HUES48 (cell line): ENCODE data around the gene EFHC2.

Experiments
- H3K27ac ChIP-seq: one replicate; pipeline ENCODE4 v1.7.0; 2013; ENCODE audit warnings: low read depth, low read length, inconsistent platforms
- H3K27me3 ChIP-seq: 2 replicates; pipeline ENCODE4 v1.6.1; 2013; ENCODE audit warnings: mild to moderate bottlenecking, low read length; ENCODE audit not compliant: control insufficient read depth, insufficient read depth
- H3K36me3 ChIP-seq: 2 replicates; pipeline ENCODE4 v1.6.1; 2013; ENCODE audit warnings: low read length; ENCODE audit not compliant: control insufficient read depth, insufficient read depth
- H3K4me1 ChIP-seq: 2 replicates; pipeline ENCODE4 v1.6.1; 2013; ENCODE audit warnings: mild to moderate bottlenecking, low read length; ENCODE audit not compliant: control insufficient read depth, insufficient read depth
- H3K4me3 ChIP-seq: 2 replicates; pipeline ENCODE4 v1.5.1; 2013; ENCODE audit warnings: mild to moderate bottlenecking, low read depth, low read length
- H3K9ac ChIP-seq: 2 replicates; pipeline ENCODE4 v1.6.1; 2013; ENCODE audit warnings: mild to moderate bottlenecking, low read depth, low read length, moderate library complexity
- H3K9me3 ChIP-seq: 2 replicates; pipeline ENCODE4 v1.6.1; 2013; ENCODE audit warnings: low read length; ENCODE audit not compliant: control insufficient read depth, insufficient read depth

EFHC2 gene

DNA sequence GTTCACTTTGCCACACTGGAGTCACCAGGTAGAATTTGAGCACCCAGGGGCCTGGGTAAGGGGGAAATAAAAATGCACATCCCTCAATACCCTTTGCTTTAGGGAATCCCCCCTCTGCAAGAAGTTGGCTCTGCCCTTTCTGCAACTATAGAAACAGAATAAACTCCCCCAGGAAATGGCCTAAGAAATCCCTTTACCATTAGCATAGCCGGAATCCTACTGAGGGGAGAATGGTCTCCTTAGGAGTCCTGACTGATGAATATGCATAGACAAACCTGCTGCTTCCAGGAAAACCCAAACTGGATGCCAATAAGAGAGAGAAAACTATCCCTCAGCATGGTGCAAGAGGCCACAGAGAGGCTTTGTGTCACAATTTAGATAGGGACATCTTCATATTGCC lies 11.0 kb downstream of the EFHC2 start:
- Histone ChIP-seq H3K27me3 (no peaks in the 10 kb centered on the region), H3K4me3 (peak overlapping the region; percentile 22; the same call in 1 of the 2 replicates), H3K9me3 (peaks cover 6% of the 10 kb centered on the region; the same call in 1 of the 2 replicates), H3K36me3 (no peaks in the 10 kb centered on the region), H3K4me1 (peaks cover 13% of the 10 kb centered on the region), H3K9ac (no peak overlapping the region), H3K27ac (peak overlapping the region; percentile 40)

DNA sequence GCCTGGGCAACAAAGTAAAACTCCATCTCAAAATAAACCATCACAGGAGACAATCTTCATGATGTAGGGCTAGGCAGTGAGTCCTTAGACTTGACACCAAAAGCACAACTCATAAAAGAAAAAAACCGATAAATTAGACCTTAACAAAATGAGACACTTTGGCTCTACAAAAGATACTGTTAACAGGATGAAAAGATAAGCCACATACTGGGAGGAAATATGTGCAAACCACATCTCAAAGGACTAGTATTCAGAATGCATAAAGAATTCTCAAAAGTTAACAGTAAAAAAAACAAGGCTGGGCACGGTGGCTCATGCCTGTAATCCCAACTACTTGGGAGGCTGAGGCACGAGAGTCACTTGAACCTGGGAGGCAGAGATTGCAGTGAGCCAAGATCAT lies 13.2 kb downstream of the EFHC2 start:
- Histone ChIP-seq H3K4me1 (peaks cover 13% of the 10 kb centered on the region), H3K36me3 (no peaks in the 10 kb centered on the region), H3K9ac (no peak overlapping the region), H3K27me3 (no peaks in the 10 kb centered on the region), H3K4me3 (no peak overlapping the region), H3K9me3 (peaks cover 6% of the 10 kb centered on the region; the same call in 1 of the 2 replicates), H3K27ac (no peak overlapping the region)

GRCh38 chrX:44319550-44319949 lies 23.9 kb downstream of the EFHC2 start:
- H3K27me3 ChIP-seq: no peaks in the 10 kb centered on the region
- no peak overlapping the region for H3K9ac ChIP-seq
- no peak overlapping the region for H3K4me3 ChIP-seq
- no peaks in the 10 kb centered on the region for H3K4me1 ChIP-seq
- H3K27ac ChIP-seq: no peak overlapping the region
- H3K9me3 ChIP-seq: peaks cover 11% of the 10 kb centered on the region; the same call in 1 of the 2 replicates
- no peaks in the 10 kb centered on the region for H3K36me3 ChIP-seq

GRCh38 chrX:44317181-44317580 lies 26.3 kb downstream of the EFHC2 start:
- Histone ChIP-seq H3K27ac (no peak overlapping the region), H3K4me3 (no peak overlapping the region), H3K4me1 (peaks cover 5% of the 10 kb centered on the region; the same call in 1 of the 2 replicates), H3K36me3 (no peaks in the 10 kb centered on the region), H3K27me3 (no peaks in the 10 kb centered on the region), H3K9me3 (peaks cover 11% of the 10 kb centered on the region; the same call in 1 of the 2 replicates), H3K9ac (no peak overlapping the region)

- Histone ChIP-seq H3K9me3 (peaks cover 11% of the 10 kb centered on the region; the same call in 1 of the 2 replicates), H3K4me1 (peaks cover 12% of the 10 kb centered on the region; the same call in 1 of the 2 replicates), H3K36me3 (no peaks in the 10 kb centered on the region), H3K9ac (no peak overlapping the region), H3K27ac (no peak overlapping the region), H3K27me3 (no peaks in the 10 kb centered on the region), H3K4me3 (no peak overlapping the region)
Observed at GRCh38 chrX:44314808-44315207, 28.7 kb downstream of the EFHC2 start.

DNA sequence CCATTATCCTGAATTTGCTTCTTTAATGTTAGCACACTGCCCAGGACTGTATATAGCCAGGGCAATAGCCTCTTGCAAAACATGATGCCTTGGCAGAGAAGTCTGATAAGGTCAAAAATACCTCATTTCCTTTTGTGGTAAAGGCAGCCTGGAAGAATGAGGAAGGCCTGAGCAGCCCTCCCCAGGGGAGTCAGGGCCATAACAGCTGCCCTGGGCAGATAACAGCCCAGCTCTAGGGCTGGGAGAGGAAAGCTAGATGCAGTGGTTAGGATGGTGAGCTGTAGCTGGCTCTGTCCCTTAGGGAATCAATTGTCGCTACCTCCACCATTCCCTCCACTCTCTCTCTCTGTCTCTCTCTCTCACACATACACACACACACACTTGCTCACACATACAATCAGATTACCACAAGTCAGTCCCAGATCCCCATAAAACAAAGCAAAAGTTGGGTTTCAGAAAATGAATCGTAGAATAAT lies 29.2 kb downstream of the EFHC2 start:
- Histone ChIP-seq H3K27me3 (no peaks in the 10 kb centered on the region), H3K4me1 (peaks cover 12% of the 10 kb centered on the region; the same call in 1 of the 2 replicates), H3K27ac (no peak overlapping the region), H3K9me3 (peaks cover 11% of the 10 kb centered on the region; the same call in 1 of the 2 replicates), H3K36me3 (no peaks in the 10 kb centered on the region), H3K4me3 (no peak overlapping the region), H3K9ac (no peak overlapping the region)

DNA sequence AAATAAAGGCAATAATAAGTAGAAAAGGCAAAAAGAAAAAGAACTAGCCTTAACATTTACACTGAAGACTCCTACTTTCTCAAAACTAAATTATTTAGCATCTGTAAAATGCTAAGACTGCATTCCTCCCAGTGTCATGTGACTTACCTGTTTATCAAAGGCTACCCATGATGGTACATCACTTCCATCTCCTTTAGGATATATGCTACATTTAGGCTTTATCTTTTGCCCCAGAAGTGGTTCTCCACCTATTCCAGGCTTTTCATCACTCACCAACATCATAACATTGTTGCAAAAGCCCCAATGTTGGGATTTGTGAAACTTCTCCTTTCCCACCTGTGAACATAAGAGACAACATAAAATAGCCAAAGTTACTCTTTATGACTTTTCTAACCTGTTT lies 31.1 kb downstream of the EFHC2 start:
- H3K9me3 ChIP-seq: peaks cover 5% of the 10 kb centered on the region; the same call in 1 of the 2 replicates
- H3K4me1 ChIP-seq: peaks cover 12% of the 10 kb centered on the region; the same call in 1 of the 2 replicates
- no peaks in the 10 kb centered on the region for H3K36me3 ChIP-seq
- H3K27ac ChIP-seq: no peak overlapping the region
- H3K4me3 ChIP-seq: no peak overlapping the region
- no peak overlapping the region for H3K9ac ChIP-seq
- no peaks in the 10 kb centered on the region for H3K27me3 ChIP-seq

- no peaks in the 10 kb centered on the region for H3K27me3 ChIP-seq
- H3K9ac ChIP-seq: no peak overlapping the region
- H3K9me3 ChIP-seq: no peaks in the 10 kb centered on the region
- no peaks in the 10 kb centered on the region for H3K36me3 ChIP-seq
- no peak overlapping the region for H3K27ac ChIP-seq
- no peak overlapping the region for H3K4me3 ChIP-seq
- H3K4me1 ChIP-seq: peaks cover 12% of the 10 kb centered on the region; the same call in 1 of the 2 replicates
Observed at GRCh38 chrX:44310227-44310626, 33.2 kb downstream of the EFHC2 start.

GRCh38 chrX:44308869-44309268 lies 34.6 kb downstream of the EFHC2 start:
- Histone ChIP-seq H3K9me3 (no peaks in the 10 kb centered on the region), H3K27ac (no peak overlapping the region), H3K4me3 (no peak overlapping the region), H3K36me3 (no peaks in the 10 kb centered on the region), H3K9ac (no peak overlapping the region), H3K27me3 (no peaks in the 10 kb centered on the region), H3K4me1 (peaks cover 12% of the 10 kb centered on the region; the same call in 1 of the 2 replicates)

- no peak overlapping the region for H3K4me3 ChIP-seq
- H3K36me3 ChIP-seq: no peaks in the 10 kb centered on the region
- H3K9me3 ChIP-seq: no peaks in the 10 kb centered on the region
- no peaks in the 10 kb centered on the region for H3K4me1 ChIP-seq
- no peaks in the 10 kb centered on the region for H3K27me3 ChIP-seq
- no peak overlapping the region for H3K27ac ChIP-seq
- no peak overlapping the region for H3K9ac ChIP-seq
Observed at GRCh38 chrX:44306356-44306755, 37.1 kb downstream of the EFHC2 start.

- Histone ChIP-seq H3K4me3 (no peak overlapping the region), H3K9me3 (no peaks in the 10 kb centered on the region), H3K27me3 (no peaks in the 10 kb centered on the region), H3K27ac (no peak overlapping the region), H3K4me1 (no peaks in the 10 kb centered on the region), H3K9ac (no peak overlapping the region), H3K36me3 (no peaks in the 10 kb centered on the region)
Observed at GRCh38 chrX:44305921-44306320, 37.6 kb downstream of the EFHC2 start.
